Heart left ventricle (tissue), 16 donors: ENCODE measurements around the gene STEAP4. TPM values are rescaled to one million over a fixed set of nuclear protein-coding genes. Genes with fewer than 3 reads are reported as not detected.

Source experiments
- ATAC-seq, 4 donors: fragments of 200-7000 bp; cut with Tn5 transposase; one replicate each; pipeline ENCODE4 v1.9.1; 2020 to 2022; ENCODE audit warnings: moderate library complexity in 4 of 4, mild to moderate bottlenecking in 3 of 4, moderate number of reproducible peaks in 1 of 4
- DNase-seq, 5 donors: peaks; one replicate each; pipeline ENCODE4 v3.0.0-alpha.2; 2020
- H3K27ac ChIP-seq, 12 donors: fragments of 200-600 bp; sonication (generic) in 4 of 12; one replicate each; pipeline versions ENCODE4 v1.5.0 to v1.8.0; 2016 to 2022; ENCODE audit warnings: mild to moderate bottlenecking in 2 of 12
- H3K27me3 ChIP-seq, 9 donors: fragments of 200-600 bp; sonication (generic) in 2 of 9; one replicate each; pipeline versions ENCODE4 v1.5.1 to v1.8.0; 2016 to 2022; ENCODE audit warnings: mild to moderate bottlenecking in 3 of 9
- H3K36me3 ChIP-seq, 9 donors: fragments of 200-600 bp; sonication (generic) in 2 of 9; one replicate each; pipeline versions ENCODE4 v1.5.0 to v1.8.0; 2018 to 2022; ENCODE audit warnings: mild to moderate bottlenecking in 2 of 9
- H3K4me1 ChIP-seq, 12 donors: fragments of 200-600 bp; sonication (generic) in 4 of 12; one replicate each; pipeline versions ENCODE4 v1.5.0 to v1.8.0; 2016 to 2022; ENCODE audit warnings: mild to moderate bottlenecking in 3 of 12
- H3K4me3 ChIP-seq, 12 donors: fragments of 200-600 bp; sonication (generic) in 4 of 12; one replicate each; pipeline versions ENCODE4 v1.5.0 to v1.8.0; 2017 to 2022; ENCODE audit warnings: mild to moderate bottlenecking in 9 of 12, moderate library complexity in 4 of 12
- H3K9me3 ChIP-seq, 12 donors: fragments of 200-600 bp; sonication (generic) in 4 of 12; one replicate each; pipeline versions ENCODE4 v1.5.0 to v1.8.0; 2016 to 2022; ENCODE audit warnings: mild to moderate bottlenecking in 1 of 12
- CTCF ChIP-seq, 12 donors: fragments of 200-600 bp; sonication (generic) in 4 of 12; IDR thresholded peaks; one replicate each; pipeline versions ENCODE4 v1.5.0 to v1.8.0; 2018 to 2022; ENCODE audit warnings: antibody characterized with exemption in 12 of 12, mild to moderate bottlenecking in 5 of 12
- POLR2A ChIP-seq, 2 donors: fragments of 450-650 bp; IDR thresholded peaks; one replicate each; pipeline ENCODE4 v1.6.1; 2017; ENCODE audit warnings: antibody characterized with exemption in 2 of 2, mild to moderate bottlenecking in 2 of 2, moderate library complexity in 2 of 2
- WGBS, 4 donors: extraction: QIAGEN DNeasy Blood & Tissue Kit in 2 of 4; methylation state at CpG; one replicate each; pipeline versions ENCODE4 v1.1.5 to v1.1.7; 2013 to 2018; 5-methylcytosine and 5-hydroxymethylcytosine counted together
- intact Hi-C, 10 donors: fragments of 100-400 bp; cut with DNase I; formaldehyde crosslinking; loops; one replicate each; pipeline versions ENCODE4 v1.11.1 to v1.14.2; 2022
- polyA plus RNA-seq, 2 donors: library from polyadenylated mRNA; stranded (reverse); fragments of 200-250 nt; gene quantifications; one replicate each; pipeline ENCODE4 v1.2.3, GENCODE V29; 2013
- total RNA-seq, 9 donors: library from RNA; depleted of rRNA in 2 of 9; stranded (reverse); fragments of >200 nt in 2 of 9; fragmentation: NEBNext Ultra II Directional in 3 of 9; extraction: Animal tissue kit (Norgen Biotek cat#: 25700) in 3 of 9; gene quantifications; one replicate each; pipeline versions ENCODE4 v1.1.0 to v1.2.4, GENCODE V29; 2016 to 2023
- donor health status: ischemic (EF 13 %, LVEDD 7.1; RV severe dilation, severe dysfunction).
- donor health status: healthy with polysubstance abuse.
- donor health status: DM: no; HTN: yes; CAD: no.
- donor health status: DM: no; HTN: no; CAD: no.
- donor health status: ischemic (EF 25% LVEDD 6.9; RV normal size, moderate dysfunction).
- donor health status: ischemic (EF 25% LVEDD 5.7; RV mildly dilated, moderate dysfunction).
- donor health status: healthy.
- donor health status: DM: yes; HTN: yes; CAD: no.
- donor health status: ischemic (EF 35%, LVEDD 5.7; RV mildly dilated, moderate dysfunction).
- donor health status: nonischemic (EF 11% LVEDD 7.7; RV severe dilation, severe dysfunction).
- donor health status: DM: yes; HTN: yes; CAD: no.
- donor health status: PGD.
- donor health status: ischemic (EF 29% LVEDD 5.4; RV normal size, mild dysfunction).
- donor health status: nonischemic (EF 23%, LVEDD 6.1; RV moderate dilation, normal function).

Gene STEAP4
- total and polyA plus RNA-seq, 11 donors: 6.8 to 47.1 (median 19.0) TPM

- no peak overlapping the region for H3K4me3 ChIP-seq
- H3K9me3 ChIP-seq: no peaks in the 10 kb centered on the region
- peak; percentile 30 to 46 (median 35) for ATAC-seq
- no peaks in the 10 kb centered on the region for H3K36me3 ChIP-seq
- peaks cover 0 to 16% (median 0%) of the 10 kb centered on the region in 12 donors for H3K4me1 ChIP-seq
- peak in 2 of 5 donors; percentile 33 to 61 for DNase-seq
- H3K27me3 ChIP-seq: no peaks in the 10 kb centered on the region
- intact Hi-C loops: no loop called here
- peak overlapping the region in 7 of 12 donors; percentile 24 to 68 (median 41) for H3K27ac ChIP-seq
- WGBS, 4 donors: 64 to 77% (median 72%) methylated on average over 8 to 10 of the region's 10 CpGs
- TF ChIP-seq POLR2A (IDR thresholded peaks at IDR 0.05): no peak
Measured at GRCh38 chr7:88329532-88330463, 23.1 kb upstream of the STEAP4 start.

GRCh38 chr7:88328787-88329186 lies 22.1 kb upstream of the STEAP4 start:
- peaks cover 0 to 16% (median 0%) of the 10 kb centered on the region in 12 donors for H3K4me1 ChIP-seq
- ATAC-seq: no peak
- no peak overlapping the region for H3K4me3 ChIP-seq
- DNase-seq: no peak
- intact Hi-C loops: no loop called here
- no peak for TF ChIP-seq CTCF (IDR thresholded peaks at IDR 0.05)
- TF ChIP-seq POLR2A (IDR thresholded peaks at IDR 0.05): no peak
- H3K9me3 ChIP-seq: no peaks in the 10 kb centered on the region
- H3K27me3 ChIP-seq: no peaks in the 10 kb centered on the region
- peak overlapping the region in 2 of 12 donors; percentile 24 to 31 for H3K27ac ChIP-seq
- no peaks in the 10 kb centered on the region for H3K36me3 ChIP-seq

- intact Hi-C loops: no loop called here
Measured at GRCh38 chr7:88324699-88325098, 18.0 kb upstream of the STEAP4 start.

GRCh38 chr7:88322151-88322550 lies 15.5 kb upstream of the STEAP4 start:
- Histone ChIP-seq H3K4me1 (peaks cover 0 to 30% (median 0%) of the 10 kb centered on the region in 12 donors), H3K4me3 (no peak overlapping the region), H3K36me3 (no peaks in the 10 kb centered on the region), H3K27me3 (no peaks in the 10 kb centered on the region), H3K9me3 (no peaks in the 10 kb centered on the region), H3K27ac (peak overlapping the region in 1 of 12 donors; percentile 44)
- 59 to 68% (median 64%) methylated on average over 3 of the region's 3 CpGs for WGBS, 4 donors
- intact Hi-C loops: no loop called here
- no peak for TF ChIP-seq CTCF (IDR thresholded peaks at IDR 0.05)
- no peak for TF ChIP-seq POLR2A (IDR thresholded peaks at IDR 0.05)
- peak in 3 of 4 donors; percentile 48 to 55 (median 51) for ATAC-seq
- DNase-seq: no peak

More at GRCh38 chr7:88324699-88325098, 18.0 kb upstream of the STEAP4 start:
- 83 to 86% (median 84%) methylated on average over 4 of the region's 4 CpGs for WGBS, 4 donors
- Histone ChIP-seq H3K4me1 (peaks cover 0 to 27% (median 0%) of the 10 kb centered on the region in 12 donors), H3K4me3 (no peak overlapping the region), H3K27me3 (no peaks in the 10 kb centered on the region), H3K36me3 (no peaks in the 10 kb centered on the region), H3K9me3 (no peaks in the 10 kb centered on the region), H3K27ac (no peak overlapping the region)
- no peak for DNase-seq
- TF ChIP-seq CTCF (IDR thresholded peaks at IDR 0.05) (no peak), POLR2A (IDR thresholded peaks at IDR 0.05) (no peak)
- no peak for ATAC-seq
